ENCODE results near the gene HIPK2.

The HIPK2 gene

GRCh38 chr7:139562961-139563565, 214.7 kb downstream of the HIPK2 start:
- H3K4me1 ChIP-seq (ENCODE audit: insufficient read depth, low read length, severe bottlenecking): no peaks in the 10 kb centered on the region
- no peaks in the 10 kb centered on the region for H4K20me1 ChIP-seq (ENCODE audit: insufficient read depth, low read length)
- no peaks in the 10 kb centered on the region for H3K9me3 ChIP-seq (ENCODE audit: low read length)
- no peaks in the 10 kb centered on the region; the same call in 1 of the 2 replicates for H3K27me3 ChIP-seq (ENCODE audit: insufficient read depth, low read length)
- no peaks in the 10 kb centered on the region for H3K9me2 ChIP-seq (ENCODE audit: low read depth, low read length)
- H3K9ac ChIP-seq (ENCODE audit: low read length): no peak overlapping the region
- no peak overlapping the region for H3K27ac ChIP-seq (ENCODE audit: low read depth, low read length, poor library complexity, severe bottlenecking)
- no peak overlapping the region for H3K4me3 ChIP-seq (ENCODE audit: low read depth, low read length, poor library complexity, severe bottlenecking)
- H3K4me2 ChIP-seq (ENCODE audit: low read length): no peak overlapping the region
- H3K36me3 ChIP-seq (ENCODE audit: insufficient read depth, low read length): no peaks in the 10 kb centered on the region
- H3F3A ChIP-seq (ENCODE audit: insufficient read depth, low read length): no peaks in the 10 kb centered on the region
- TF ChIP-seq CTCF (IDR thresholded peaks at IDR 0.05; ENCODE audit: low read length): no peak
- no peak for TF ChIP-seq EZH2 (IDR thresholded peaks at IDR 0.05; ENCODE audit: borderline replicate concordance, low read length)
- no peaks in the 10 kb centered on the region for H3K79me2 ChIP-seq (ENCODE audit: insufficient read depth, low read length)
- no peak overlapping the region for H2AFZ ChIP-seq (ENCODE audit: low read length)

- H3K9me2 ChIP-seq (ENCODE audit: low read depth, low read length): no peaks in the 10 kb centered on the region
- H3K79me2 ChIP-seq (ENCODE audit: insufficient read depth, low read length): no peaks in the 10 kb centered on the region
- H3K9me3 ChIP-seq (ENCODE audit: low read length): no peaks in the 10 kb centered on the region
- H4K20me1 ChIP-seq (ENCODE audit: insufficient read depth, low read length): no peaks in the 10 kb centered on the region
- H3K27ac ChIP-seq (ENCODE audit: low read depth, low read length, poor library complexity, severe bottlenecking): no peak overlapping the region
- no peak overlapping the region for H3K9ac ChIP-seq (ENCODE audit: low read length)
- H3K4me2 ChIP-seq (ENCODE audit: low read length): no peak overlapping the region
- TF ChIP-seq EZH2 (IDR thresholded peaks at IDR 0.05; ENCODE audit: borderline replicate concordance, low read length): no peak
- TF ChIP-seq CTCF (IDR thresholded peaks at IDR 0.05; ENCODE audit: low read length): no peak
- H3K27me3 ChIP-seq (ENCODE audit: insufficient read depth, low read length): no peaks in the 10 kb centered on the region; the same call in 1 of the 2 replicates
- no peak overlapping the region for H3K4me3 ChIP-seq (ENCODE audit: low read depth, low read length, poor library complexity, severe bottlenecking)
- no peaks in the 10 kb centered on the region for H3F3A ChIP-seq (ENCODE audit: insufficient read depth, low read length)
- no peak overlapping the region for H2AFZ ChIP-seq (ENCODE audit: low read length)
- H3K36me3 ChIP-seq (ENCODE audit: insufficient read depth, low read length): no peaks in the 10 kb centered on the region
- no peaks in the 10 kb centered on the region for H3K4me1 ChIP-seq (ENCODE audit: insufficient read depth, low read length, severe bottlenecking)
These were observed 215.3 kb downstream of the HIPK2 start for GRCh38 chr7:139562491-139562890.

GRCh38 chr7:139560678-139561077, 217.1 kb downstream of the HIPK2 start:
- no peaks in the 10 kb centered on the region for H3K9me2 ChIP-seq (ENCODE audit: low read depth, low read length)
- H4K20me1 ChIP-seq (ENCODE audit: insufficient read depth, low read length): no peaks in the 10 kb centered on the region
- no peaks in the 10 kb centered on the region for H3K36me3 ChIP-seq (ENCODE audit: insufficient read depth, low read length)
- no peak overlapping the region for H3K4me3 ChIP-seq (ENCODE audit: low read depth, low read length, poor library complexity, severe bottlenecking)
- H3K9me3 ChIP-seq (ENCODE audit: low read length): no peaks in the 10 kb centered on the region
- H3K4me2 ChIP-seq (ENCODE audit: low read length): no peak overlapping the region
- H3K9ac ChIP-seq (ENCODE audit: low read length): no peak overlapping the region
- H3K27me3 ChIP-seq (ENCODE audit: insufficient read depth, low read length): no peaks in the 10 kb centered on the region; the same call in 1 of the 2 replicates
- no peaks in the 10 kb centered on the region for H3K4me1 ChIP-seq (ENCODE audit: insufficient read depth, low read length, severe bottlenecking)
- no peaks in the 10 kb centered on the region for H3K79me2 ChIP-seq (ENCODE audit: insufficient read depth, low read length)
- no peak overlapping the region for H2AFZ ChIP-seq (ENCODE audit: low read length)
- no peak overlapping the region for H3K27ac ChIP-seq (ENCODE audit: low read depth, low read length, poor library complexity, severe bottlenecking)
- no peaks in the 10 kb centered on the region for H3F3A ChIP-seq (ENCODE audit: insufficient read depth, low read length)
- no peak for TF ChIP-seq EZH2 (IDR thresholded peaks at IDR 0.05; ENCODE audit: borderline replicate concordance, low read length)
- no peak for TF ChIP-seq CTCF (IDR thresholded peaks at IDR 0.05; ENCODE audit: low read length)

Data from OCI-LY1 (cell line).